HepG2 (cell line): ENCODE results near the gene YIF1A. TPM values are rescaled to one million over a fixed set of nuclear protein-coding genes. Genes with fewer than 3 reads are reported as not detected.

Source experiments
- ARID2 ChIP-seq: sonication (generic); formaldehyde crosslinking; IDR thresholded peaks from 2 replicates; pipeline ENCODE4 v1.8.1; 2022; ENCODE audit warnings: mild to moderate bottlenecking, missing genetic modification reagents, borderline replicate concordance
- DR1 ChIP-seq: sonication (generic); formaldehyde crosslinking; IDR thresholded peaks from 2 replicates; pipeline ENCODE4 v1.8.0; 2021; ENCODE audit warnings: mild to moderate bottlenecking, missing genetic modification reagents, inconsistent platforms
- ESRRA ChIP-seq: sonication (generic); formaldehyde crosslinking; IDR thresholded peaks from 2 replicates; pipeline ENCODE4 v1.5.1; 2020; ENCODE audit warnings: mild to moderate bottlenecking, low read depth, missing genetic modification reagents
- EZH2 ChIP-seq: conservative IDR thresholded peaks from 2 replicates; pipeline ENCODE4 v1.6.1; 2012; ENCODE audit warnings: mild to moderate bottlenecking, low read depth, low read length, moderate library complexity
- MAZ ChIP-seq, 2 experiments: sonication (generic) in 1 of 2; formaldehyde crosslinking in 1 of 2; IDR thresholded peaks; 2 replicates each; pipeline versions ENCODE4 v1.5.0 to v1.6.1; 2012 to 2020; ENCODE audit warnings: low read depth in 2 of 2, mild to moderate bottlenecking in 2 of 2, borderline replicate concordance in 1 of 2, improper control_type of control experiment in 1 of 2, low read length in 1 of 2, missing genetic modification reagents in 1 of 2, moderate library complexity in 1 of 2
- NFYB ChIP-seq: sonication (generic); formaldehyde crosslinking; IDR thresholded peaks from 2 replicates; pipeline ENCODE4 v1.4.0; 2020; ENCODE audit warnings: missing genetic modification reagents
- NKX3-1 ChIP-seq: sonication (generic); formaldehyde crosslinking; IDR thresholded peaks from 2 replicates; pipeline ENCODE4 v1.5.0; 2020; ENCODE audit warnings: missing genetic modification reagents
- SALL1 ChIP-seq: sonication (generic); formaldehyde crosslinking; IDR thresholded peaks from 2 replicates; pipeline ENCODE4 v1.8.0; 2022; ENCODE audit warnings: mild to moderate bottlenecking, missing genetic modification reagents
- SAP130 ChIP-seq: IDR thresholded peaks from 2 replicates; pipeline ENCODE4 v1.6.1; 2016; ENCODE audit warnings: low read depth
- SMYD3 ChIP-seq: sonication (generic); formaldehyde crosslinking; IDR thresholded peaks from 2 replicates; pipeline ENCODE4 v1.8.1; 2023; ENCODE audit warnings: mild to moderate bottlenecking, missing genetic modification reagents
- SP1 ChIP-seq, 2 experiments: fragments of 450-650 bp in 1 of 2; sonication (generic) in 1 of 2; formaldehyde crosslinking in 1 of 2; IDR thresholded peaks; 2 replicates each; pipeline versions ENCODE4 v1.4.0 to v1.6.1; 2016 to 2020; ENCODE audit warnings: missing genetic modification reagents in 1 of 2
- SP5 ChIP-seq: IDR thresholded peaks from 2 replicates; pipeline ENCODE4 v1.6.1; 2016; ENCODE audit warnings: low read depth, borderline replicate concordance
- ZNF260 ChIP-seq: sonication (generic); formaldehyde crosslinking; IDR thresholded peaks from 2 replicates; pipeline ENCODE4 v1.4.0; 2020; ENCODE audit warnings: missing genetic modification reagents, low read depth, mild to moderate bottlenecking, borderline replicate concordance
- ZNF354B ChIP-seq: sonication (generic); formaldehyde crosslinking; IDR thresholded peaks from 2 replicates; pipeline ENCODE4 v1.8.0; 2022; ENCODE audit warnings: mild to moderate bottlenecking, missing genetic modification reagents
- ZNF468 ChIP-seq: sonication (generic); formaldehyde crosslinking; IDR thresholded peaks from 2 replicates; pipeline ENCODE4 v1.8.0; 2022; ENCODE audit warnings: mild to moderate bottlenecking, moderate library complexity, missing genetic modification reagents
- ZNF569 ChIP-seq: sonication (generic); formaldehyde crosslinking; IDR thresholded peaks from 2 replicates; pipeline ENCODE4 v1.5.0; 2020; ENCODE audit warnings: mild to moderate bottlenecking, missing genetic modification reagents, moderate library complexity, borderline replicate concordance
- ZNF652 ChIP-seq: IDR thresholded peaks from 2 replicates; pipeline ENCODE4 v1.6.1; 2016; ENCODE audit warnings: low read depth, borderline replicate concordance
- ZNF674 ChIP-seq: sonication (generic); formaldehyde crosslinking; IDR thresholded peaks from 2 replicates; pipeline ENCODE4 v1.5.0; 2020; ENCODE audit warnings: low read depth, mild to moderate bottlenecking, missing genetic modification reagents
- ZNF775 ChIP-seq: sonication (generic); formaldehyde crosslinking; IDR thresholded peaks from 2 replicates; pipeline ENCODE4 v1.4.0; 2020; ENCODE audit warnings: missing genetic modification reagents, mild to moderate bottlenecking, moderate library complexity, borderline replicate concordance
- ZZZ3 ChIP-seq: sonication (generic); formaldehyde crosslinking; IDR thresholded peaks from 2 replicates; pipeline ENCODE4 v1.4.0; 2020; ENCODE audit warnings: missing genetic modification reagents, mild to moderate bottlenecking, borderline replicate concordance
- polyA plus RNA-seq, 8 experiments: library from polyadenylated mRNA; depleted of rRNA in 3 of 8; stranded (reverse) in 7 of 8; unstranded in 1 of 8; fragments of >200 nt; fragmentation: Illumina TruSeq in 4 of 8; extraction: Trizol in 4 of 8; gene quantifications; 2 replicates each; pipeline versions ENCODE4 v1.2.1 to v1.2.3, GENCODE V29; 2011 to 2016; ENCODE audit warnings: low read depth in 4 of 8, missing spikeins in 1 of 8, mixed read lengths in 1 of 8; ENCODE audit not compliant: insufficient read depth in 1 of 8
- total RNA-seq, 5 experiments: library from RNA; depleted of rRNA; stranded (reverse); fragments of >200 nt; fragmentation: Illumina TruSeq; extraction: Trizol; gene quantifications; 2 replicates each; pipeline ENCODE4 v1.2.3, GENCODE V29; 2016; ENCODE audit warnings: low read depth in 1 of 5
- TF ChIP-seq, protein P1 (sequence below): sonication (generic); formaldehyde crosslinking; IDR thresholded peaks from 2 replicates; pipeline ENCODE4 v1.4.0; 2020; ENCODE audit warnings: missing genetic modification reagents
- TF ChIP-seq, protein P2 (sequence below): sonication (generic); formaldehyde crosslinking; IDR thresholded peaks from 2 replicates; pipeline ENCODE4 v1.4.0; 2020; ENCODE audit warnings: missing genetic modification reagents, borderline replicate concordance
- TF ChIP-seq, protein P3 (sequence below): sonication (generic); formaldehyde crosslinking; IDR thresholded peaks from 2 replicates; pipeline ENCODE4 v1.4.0; 2020; ENCODE audit warnings: mild to moderate bottlenecking, missing genetic modification reagents

YIF1A gene
- total and polyA plus RNA-seq, 2 of the 13 experiments (the other 11 are each of a cell fraction or from before 2014, with no cell fraction given) = 133 to 145 TPM

DNA sequence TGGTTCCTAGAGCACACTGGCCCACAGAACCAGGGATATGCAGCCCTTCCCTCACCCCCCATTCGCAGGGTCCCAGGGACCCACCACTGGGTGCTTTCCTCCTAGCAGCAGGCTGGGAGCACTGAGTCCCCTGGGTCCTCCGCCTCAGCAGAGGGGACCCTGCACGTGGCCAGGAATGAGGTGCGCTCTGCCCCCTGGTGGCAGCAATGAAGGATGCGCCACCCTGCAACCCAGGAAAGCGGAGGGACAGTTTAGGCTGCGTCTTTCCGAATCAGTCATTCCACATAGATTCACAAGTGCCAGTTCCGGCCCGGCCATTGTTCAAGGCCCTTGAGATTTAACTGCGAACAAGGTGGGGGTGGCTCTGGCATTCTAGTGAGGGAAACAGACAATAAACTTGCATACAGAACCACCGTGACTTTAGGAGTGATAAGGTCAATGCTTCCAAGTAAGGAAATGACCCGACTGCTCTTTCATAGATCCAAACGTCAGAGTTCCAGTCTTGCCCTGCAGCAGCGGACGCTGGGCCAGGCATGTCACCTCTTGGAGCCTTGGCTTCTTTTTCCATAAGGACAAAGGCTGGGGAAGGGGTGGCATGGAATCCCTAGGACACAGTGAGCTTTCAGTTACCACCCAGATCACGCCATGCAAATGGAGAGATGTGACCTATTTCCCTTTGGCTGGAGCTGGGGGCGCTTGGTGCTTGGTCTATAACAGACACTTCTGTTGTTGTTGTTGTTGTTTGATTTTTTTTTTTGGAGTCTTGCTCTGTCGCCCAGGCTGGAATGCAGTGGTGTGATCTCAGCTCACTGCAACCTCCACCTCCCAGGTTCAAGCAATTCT is 39.6 kb upstream of the YIF1A start (continued):
- TF ChIP-seq ZNF652 = peak; percentile 62; the same call in 1 of the 2 replicates
- TF ChIP-seq ARID2 (CRISPR knock-in tag) = no peak
- no peak for TF ChIP-seq ZNF354B (CRISPR knock-in tag)
- no peak for TF ChIP-seq SP5
- no peak for TF ChIP-seq ZNF569 (CRISPR knock-in tag)
- no peak for TF ChIP-seq ZNF674 (CRISPR knock-in tag)
- no peak for TF ChIP-seq NFYB (CRISPR knock-in tag)
- TF ChIP-seq, protein P1, sequence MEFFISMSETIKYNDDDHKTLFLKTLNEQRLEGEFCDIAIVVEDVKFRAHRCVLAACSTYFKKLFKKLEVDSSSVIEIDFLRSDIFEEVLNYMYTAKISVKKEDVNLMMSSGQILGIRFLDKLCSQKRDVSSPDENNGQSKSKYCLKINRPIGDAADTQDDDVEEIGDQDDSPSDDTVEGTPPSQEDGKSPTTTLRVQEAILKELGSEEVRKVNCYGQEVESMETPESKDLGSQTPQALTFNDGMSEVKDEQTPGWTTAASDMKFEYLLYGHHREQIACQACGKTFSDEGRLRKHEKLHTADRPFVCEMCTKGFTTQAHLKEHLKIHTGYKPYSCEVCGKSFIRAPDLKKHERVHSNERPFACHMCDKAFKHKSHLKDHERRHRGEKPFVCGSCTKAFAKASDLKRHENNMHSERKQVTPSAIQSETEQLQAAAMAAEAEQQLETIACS (CRISPR knock-in tag) = no peak
- TF ChIP-seq DR1 (CRISPR knock-in tag) = no peak
- no peak for TF ChIP-seq NKX3-1 (CRISPR knock-in tag)
- TF ChIP-seq EZH2 = no peak
- TF ChIP-seq SAP130 (CRISPR knock-in tag) = peak; percentile 85
- TF ChIP-seq, protein P2, sequence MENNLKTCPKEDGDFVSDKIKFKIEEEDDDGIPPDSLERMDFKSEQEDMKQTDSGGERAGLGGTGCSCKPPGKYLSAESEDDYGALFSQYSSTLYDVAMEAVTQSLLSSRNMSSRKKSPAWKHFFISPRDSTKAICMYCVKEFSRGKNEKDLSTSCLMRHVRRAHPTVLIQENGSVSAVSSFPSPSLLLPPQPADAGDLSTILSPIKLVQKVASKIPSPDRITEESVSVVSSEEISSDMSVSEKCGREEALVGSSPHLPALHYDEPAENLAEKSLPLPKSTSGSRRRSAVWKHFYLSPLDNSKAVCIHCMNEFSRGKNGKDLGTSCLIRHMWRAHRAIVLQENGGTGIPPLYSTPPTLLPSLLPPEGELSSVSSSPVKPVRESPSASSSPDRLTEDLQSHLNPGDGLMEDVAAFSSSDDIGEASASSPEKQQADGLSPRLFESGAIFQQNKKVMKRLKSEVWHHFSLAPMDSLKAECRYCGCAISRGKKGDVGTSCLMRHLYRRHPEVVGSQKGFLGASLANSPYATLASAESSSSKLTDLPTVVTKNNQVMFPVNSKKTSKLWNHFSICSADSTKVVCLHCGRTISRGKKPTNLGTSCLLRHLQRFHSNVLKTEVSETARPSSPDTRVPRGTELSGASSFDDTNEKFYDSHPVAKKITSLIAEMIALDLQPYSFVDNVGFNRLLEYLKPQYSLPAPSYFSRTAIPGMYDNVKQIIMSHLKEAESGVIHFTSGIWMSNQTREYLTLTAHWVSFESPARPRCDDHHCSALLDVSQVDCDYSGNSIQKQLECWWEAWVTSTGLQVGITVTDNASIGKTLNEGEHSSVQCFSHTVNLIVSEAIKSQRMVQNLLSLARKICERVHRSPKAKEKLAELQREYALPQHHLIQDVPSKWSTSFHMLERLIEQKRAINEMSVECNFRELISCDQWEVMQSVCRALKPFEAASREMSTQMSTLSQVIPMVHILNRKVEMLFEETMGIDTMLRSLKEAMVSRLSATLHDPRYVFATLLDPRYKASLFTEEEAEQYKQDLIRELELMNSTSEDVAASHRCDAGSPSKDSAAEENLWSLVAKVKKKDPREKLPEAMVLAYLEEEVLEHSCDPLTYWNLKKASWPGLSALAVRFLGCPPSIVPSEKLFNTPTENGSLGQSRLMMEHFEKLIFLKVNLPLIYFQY (CRISPR knock-in tag) = 0 out of 2 replicates have a peak, but pooled peaks have one; percentile 37
- TF ChIP-seq ESRRA (CRISPR knock-in tag) = peak; percentile 57; the same call in 1 of the 2 replicates
- no peak for TF ChIP-seq ZNF775 (CRISPR knock-in tag)
- TF ChIP-seq, protein P3, sequence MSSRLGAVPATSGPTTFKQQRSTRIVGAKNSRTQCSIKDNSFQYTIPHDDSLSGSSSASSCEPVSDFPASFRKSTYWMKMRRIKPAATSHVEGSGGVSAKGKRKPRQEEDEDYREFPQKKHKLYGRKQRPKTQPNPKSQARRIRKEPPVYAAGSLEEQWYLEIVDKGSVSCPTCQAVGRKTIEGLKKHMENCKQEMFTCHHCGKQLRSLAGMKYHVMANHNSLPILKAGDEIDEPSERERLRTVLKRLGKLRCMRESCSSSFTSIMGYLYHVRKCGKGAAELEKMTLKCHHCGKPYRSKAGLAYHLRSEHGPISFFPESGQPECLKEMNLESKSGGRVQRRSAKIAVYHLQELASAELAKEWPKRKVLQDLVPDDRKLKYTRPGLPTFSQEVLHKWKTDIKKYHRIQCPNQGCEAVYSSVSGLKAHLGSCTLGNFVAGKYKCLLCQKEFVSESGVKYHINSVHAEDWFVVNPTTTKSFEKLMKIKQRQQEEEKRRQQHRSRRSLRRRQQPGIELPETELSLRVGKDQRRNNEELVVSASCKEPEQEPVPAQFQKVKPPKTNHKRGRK (CRISPR knock-in tag) = no peak
- no peak for TF ChIP-seq MAZ (IDR thresholded peaks at IDR 0.05; ENCODE audit: borderline replicate concordance, low read depth, low read length)
- peak; percentile 68; the same call in 1 of the 2 replicates for TF ChIP-seq MAZ (CRISPR knock-in tag; IDR thresholded peaks at IDR 0.05; ENCODE audit: low read depth)
- peak; percentile 81 for TF ChIP-seq SALL1 (CRISPR knock-in tag)
- no peak for TF ChIP-seq ZNF468 (CRISPR knock-in tag)
- TF ChIP-seq SP1 (IDR thresholded peaks at IDR 0.05) = no peak
- no peak for TF ChIP-seq SP1 (CRISPR knock-in tag; IDR thresholded peaks at IDR 0.05)
- TF ChIP-seq ZZZ3 (CRISPR knock-in tag) = peak; percentile 67; the same call in 1 of the 2 replicates
- no peak for TF ChIP-seq ZNF260 (CRISPR knock-in tag)
- TF ChIP-seq SMYD3 = 0 out of 2 replicates have a peak, but pooled peaks have one; percentile 19
